NCI-H226 (cell line): Measurements from ENCODE around the gene MFAP2.
"Not testable (repeated sequence)": the region's sequence is repeated elsewhere in the genome, so short reads cannot be mapped to it uniquely, and the experiment has no call there.

Experiments used
- DNase-seq: peaks from one replicate; pipeline ENCODE4 v3.0.0-alpha.2; 2015

MFAP2 gene

DNA sequence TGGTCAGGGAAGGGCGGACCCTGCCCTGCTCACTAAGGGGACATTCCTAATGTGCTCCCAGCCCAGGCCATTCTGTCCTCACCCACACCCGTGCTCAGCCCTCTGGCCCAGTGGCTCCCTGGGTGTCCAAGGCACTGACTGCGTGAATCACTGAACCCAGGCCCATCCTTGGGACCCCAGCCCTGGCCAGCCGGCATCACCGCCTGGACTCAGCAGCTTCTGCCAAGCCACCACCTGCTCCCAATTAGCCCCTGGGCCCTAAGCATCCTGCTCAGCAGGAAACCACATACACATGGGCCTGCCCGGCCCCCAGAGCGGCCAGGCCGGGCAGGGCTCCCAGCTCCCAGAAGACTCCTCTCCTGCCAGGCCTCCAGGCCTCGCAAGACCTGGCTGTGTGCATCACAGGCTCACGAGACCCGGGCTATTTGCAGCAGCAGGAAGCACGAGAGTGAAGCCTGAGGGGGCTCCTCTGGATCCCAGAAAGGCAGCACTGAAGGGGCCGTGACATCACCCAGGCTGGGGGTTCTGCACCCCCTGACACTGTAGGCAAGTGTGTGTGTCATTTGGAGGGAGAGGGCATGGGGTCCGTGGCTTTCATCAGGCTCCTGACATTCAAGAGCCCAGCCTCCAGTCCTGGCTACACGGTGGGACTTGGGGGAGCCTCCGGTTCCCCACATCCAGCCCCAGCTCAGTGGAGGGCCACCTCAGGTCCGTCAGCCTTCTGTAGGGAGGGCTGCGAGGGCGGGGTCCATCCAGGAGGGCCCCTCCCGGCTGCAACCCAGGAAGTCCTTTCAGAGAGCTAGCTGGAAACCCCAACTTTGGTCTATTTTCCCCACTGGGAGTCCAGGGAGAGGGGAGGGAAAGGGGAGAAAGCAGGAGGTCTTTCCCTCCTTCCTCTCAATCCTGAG lies 1.6 kb downstream of the MFAP2 start:
- no peak for DNase-seq

DNA sequence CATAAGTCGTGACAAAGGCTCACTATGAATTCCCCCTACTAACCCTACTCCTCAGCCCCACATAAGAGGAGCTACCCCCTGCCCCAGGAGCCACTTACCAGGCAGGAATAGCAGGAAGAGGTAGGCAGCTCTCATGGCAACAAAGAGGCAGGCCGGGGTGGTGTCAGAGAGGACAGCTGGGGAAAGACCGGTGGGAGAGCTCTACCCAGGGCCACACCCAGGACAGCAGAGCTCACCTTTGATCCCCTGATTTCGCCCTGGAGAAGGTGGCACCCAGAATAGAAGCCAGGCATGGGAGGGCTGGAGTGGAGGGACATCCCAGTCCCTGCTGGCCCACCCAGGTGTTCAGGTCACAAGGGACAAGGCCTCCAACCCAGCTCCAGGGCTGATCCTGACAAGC lies 2.3 kb downstream of the MFAP2 start:
- no peak for DNase-seq

DNA sequence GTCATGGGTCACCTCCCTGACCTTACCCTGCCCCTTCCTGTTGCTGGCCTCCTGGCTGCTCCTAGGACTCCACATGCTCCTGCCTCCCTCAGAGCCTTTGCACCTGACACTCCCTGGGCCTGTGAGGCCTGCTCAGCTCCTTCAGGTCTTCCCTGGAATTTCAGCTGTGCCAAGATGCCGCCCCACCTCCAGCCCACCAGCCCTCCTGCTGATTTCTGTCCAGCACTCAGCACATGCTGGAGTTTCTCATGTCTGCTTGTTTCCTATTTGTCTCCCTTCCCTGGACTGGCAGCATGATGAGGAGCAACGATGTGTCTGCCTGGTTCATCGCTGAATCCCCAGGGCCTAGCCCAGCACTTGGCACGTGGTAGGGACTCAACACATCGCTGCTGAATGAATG lies 3.0 kb downstream of the MFAP2 start:
- no peak for DNase-seq

DNA sequence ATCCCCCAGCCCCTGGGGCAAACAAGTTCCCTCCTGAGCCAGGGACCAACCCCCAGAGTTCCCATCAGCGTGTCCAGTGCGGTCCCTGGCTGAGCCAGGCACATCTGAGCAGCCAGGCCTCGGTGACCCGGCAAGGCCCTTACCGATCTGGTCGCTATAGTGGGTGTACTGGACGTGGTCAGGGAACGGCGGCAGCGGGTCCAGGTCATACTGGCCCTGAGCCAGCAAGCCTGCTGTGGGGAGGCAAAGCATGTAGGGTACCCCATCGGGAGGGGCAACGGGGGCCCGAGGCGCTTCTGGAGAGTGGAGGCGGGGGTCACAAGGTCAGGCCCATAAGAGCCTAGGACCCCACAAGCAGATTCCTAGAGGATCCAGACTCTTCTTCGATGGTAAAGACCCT lies 3.5 kb downstream of the MFAP2 start:
- no peak for DNase-seq

DNA sequence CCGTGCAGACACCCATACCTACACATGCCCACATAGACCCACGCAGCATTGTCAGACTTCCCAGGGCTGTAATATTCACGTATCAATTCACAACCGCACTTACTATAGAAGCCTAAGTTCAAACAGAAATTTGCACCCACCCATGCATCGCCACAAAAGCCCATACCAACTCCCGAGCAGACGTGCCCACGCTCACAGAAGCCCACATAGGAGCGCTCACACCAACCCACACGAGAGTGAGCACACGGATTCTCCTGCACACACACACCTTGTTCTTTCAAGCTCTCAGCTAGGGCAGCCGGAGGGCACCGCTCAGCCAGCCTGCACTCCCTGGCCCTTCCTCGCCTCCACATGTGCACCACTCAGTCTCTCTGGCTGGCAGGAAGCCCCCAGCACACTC lies 4.6 kb downstream of the MFAP2 start:
- DNase-seq, result no peak

DNA sequence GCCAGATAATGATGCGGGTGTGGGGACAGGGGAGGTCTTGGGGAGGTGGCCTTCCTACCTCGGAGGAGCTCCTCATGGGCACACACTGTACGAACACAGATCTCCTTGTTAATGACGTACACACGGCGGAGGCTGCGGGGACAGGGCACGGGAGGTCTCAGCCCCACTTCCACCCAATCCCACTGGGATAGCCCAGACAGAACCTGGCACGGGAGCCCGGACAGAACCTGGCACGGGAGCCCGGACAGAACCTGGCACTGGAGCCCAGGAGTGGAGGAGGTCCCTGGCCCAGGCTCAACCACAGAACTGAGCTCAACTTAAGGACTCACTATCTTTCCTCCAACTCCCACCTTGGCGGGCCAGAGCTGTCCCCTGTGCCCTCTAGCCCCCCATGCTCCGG lies 5.2 kb downstream of the MFAP2 start:
- DNase-seq, result no peak

DNA sequence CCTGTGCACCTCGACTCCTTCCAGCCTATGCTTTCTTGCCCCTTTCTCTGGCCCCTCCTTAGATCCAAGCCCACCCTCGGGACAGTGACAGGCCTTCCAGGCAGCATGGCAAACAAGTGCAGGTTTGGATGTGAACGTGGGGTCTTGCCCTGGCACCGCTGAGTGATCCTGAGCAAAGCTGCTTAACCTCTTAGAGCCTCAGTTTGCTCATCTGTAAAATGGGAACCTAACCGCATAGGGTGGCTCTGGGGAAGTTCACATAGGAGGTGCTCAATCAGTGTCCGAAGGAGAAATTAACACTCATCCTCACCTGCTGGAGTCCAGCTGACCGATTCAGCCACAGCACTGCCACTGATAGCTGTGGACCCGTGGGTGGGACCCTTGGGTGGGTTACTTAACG lies 7.2 kb downstream of the MFAP2 start:
- no peak for DNase-seq

DNA sequence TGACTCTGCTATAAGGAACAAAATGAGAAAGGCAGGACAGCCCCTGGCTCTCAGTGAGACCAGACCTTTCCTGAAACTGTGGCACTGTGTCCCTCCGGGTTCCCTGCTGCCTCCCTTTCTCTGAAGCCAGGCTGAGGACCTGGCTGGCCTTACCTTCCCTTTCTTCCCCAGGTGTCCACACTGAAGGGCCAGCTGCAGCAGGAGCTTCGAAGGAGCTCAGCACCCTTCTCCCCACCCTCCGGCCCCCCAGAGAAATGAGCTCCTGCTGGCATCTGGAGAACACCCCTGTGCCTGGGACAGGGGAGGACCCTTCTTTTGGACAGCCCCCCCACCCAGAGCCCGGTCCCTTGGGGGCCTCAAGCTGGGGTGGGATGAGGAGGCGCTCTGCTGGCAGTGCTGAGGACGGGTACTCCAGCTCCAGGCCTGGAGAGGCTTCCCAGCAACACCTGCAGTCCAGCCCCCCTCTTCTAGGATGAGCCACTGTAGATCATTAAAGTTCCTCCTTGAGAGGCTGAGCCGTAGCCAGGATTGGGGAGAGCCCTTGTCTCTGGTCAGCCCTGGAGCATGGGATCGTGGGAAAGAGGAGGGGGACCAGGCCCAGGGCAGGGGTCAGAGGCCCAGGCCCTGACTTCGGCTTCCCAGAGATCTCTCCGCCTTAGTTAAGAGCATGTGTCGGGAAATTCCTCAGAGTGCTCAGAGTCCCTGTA lies 8.1 kb downstream of the MFAP2 start:
- no peak for DNase-seq

DNA sequence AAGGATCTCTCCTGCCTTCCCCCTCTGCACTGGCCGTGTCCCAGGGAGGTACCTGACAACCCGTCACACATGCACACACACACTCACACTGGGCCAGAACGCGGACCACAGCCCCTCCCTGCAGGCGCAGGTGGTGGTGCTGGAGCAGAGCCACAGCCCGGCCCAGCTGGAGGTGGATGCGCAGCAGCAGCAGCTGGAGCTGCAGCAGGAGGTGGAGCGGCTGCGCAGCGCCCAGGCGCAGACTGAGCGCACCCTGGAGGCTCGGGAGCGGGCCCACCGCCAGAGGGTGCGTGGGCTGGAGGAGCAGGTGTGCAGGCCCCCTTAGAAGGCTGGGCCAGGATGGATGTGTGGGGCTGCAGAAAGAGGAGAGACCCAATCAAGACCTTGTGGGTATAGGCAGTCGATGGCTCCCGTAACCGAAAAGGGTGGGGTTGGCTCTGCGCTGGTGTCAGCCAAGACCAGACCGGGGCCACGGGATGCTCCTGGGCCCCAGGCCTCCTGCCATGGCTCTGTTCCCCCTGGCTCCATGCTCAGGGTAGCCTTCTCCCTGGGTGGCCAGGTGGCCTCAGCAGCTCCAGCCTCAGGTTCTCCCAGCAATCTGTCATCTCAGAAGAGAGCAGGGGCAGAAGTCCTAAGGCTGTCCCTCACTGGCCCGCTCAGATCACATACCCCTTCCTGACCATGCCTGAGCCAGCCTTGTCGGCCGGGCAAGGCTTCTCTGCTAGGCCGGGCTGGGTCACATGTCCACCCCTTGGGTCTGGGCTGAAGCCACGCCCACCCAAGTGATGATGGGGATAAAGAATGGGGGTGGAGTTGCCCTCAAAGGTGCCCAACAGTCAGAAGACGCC lies 8.9 kb downstream of the MFAP2 start:
- no peak for DNase-seq

DNA sequence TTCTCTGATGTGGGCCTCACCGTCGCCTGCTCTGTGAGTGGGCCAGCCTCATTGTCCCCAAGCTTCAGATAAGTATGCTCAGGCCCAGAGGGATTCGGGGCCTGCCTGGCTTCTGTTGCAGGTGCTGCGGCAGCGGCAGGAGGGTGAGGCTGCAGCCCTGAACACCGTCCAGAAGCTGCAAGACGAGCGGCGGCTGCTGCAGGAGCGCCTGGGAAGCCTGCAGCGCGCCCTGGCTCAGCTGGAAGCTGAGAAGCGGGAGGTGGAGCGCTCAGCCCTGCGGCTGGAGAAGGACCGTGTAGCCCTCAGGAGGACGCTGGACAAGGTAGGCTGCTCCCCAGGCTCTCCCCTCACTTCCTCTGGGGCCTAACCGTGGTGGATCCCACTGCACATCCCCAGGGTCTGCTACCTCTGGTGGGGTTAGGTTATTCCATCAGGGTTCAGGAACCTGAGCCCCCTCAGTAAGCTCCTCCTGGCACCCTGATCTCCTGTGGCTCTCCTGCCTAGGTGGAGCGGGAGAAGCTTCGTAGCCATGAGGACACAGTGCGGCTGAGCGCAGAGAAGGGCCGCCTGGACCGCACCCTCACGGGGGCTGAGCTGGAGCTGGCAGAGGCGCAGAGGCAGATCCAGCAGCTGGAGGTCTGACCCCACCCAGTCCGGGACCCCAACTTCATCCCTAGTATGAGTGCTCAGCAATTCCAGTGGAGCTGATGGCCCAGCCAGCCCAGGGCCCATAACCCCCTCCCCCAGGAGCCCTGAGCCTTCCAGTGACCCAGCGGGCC lies 10.1 kb downstream of the MFAP2 start:
- DNase-seq, result no peak

DNA sequence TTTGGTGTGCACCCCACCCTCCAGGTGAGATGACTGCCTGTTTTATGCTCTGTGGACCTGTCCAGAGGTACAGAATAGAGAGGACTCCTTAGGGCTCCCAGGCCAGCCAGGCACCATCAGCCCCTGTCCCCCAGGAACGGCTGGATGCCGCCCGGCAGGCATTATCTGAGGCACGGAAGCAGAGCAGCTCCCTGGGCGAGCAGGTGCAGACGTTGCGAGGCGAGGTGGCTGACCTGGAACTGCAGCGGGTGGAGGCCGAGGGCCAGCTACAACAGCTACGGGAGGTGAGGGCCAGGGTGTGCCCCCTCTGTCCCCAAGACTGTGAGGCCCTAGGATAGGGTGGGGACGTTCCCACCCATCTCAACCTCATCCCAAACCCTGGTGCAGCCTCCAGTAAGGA lies 10.8 kb downstream of the MFAP2 start:
- no peak for DNase-seq

DNA sequence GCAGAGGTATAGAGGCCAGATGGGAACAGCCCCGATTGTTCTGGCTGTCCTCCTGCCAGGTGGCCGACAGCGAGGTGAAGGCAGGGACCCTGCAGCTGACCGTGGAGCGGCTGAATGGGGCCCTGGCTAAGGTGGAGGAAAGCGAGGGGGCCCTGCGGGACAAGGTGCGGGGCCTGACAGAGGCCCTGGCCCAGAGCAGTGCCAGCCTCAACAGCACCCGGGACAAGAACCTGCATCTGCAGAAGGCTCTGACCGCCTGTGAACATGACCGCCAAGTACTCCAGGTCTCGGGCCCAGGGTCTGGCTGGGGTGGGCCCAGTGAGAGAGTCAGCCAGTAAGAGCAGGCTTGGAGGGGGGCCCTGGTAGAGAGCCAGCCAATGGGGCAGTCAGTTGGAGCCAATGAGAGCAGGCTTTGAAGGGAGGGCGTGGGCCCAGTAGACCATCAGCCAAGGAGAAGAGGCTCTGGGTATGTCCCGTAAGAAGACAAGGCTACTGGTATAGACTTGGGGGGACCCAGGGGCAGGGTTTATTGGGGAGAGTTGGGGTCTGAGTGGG lies 11.3 kb downstream of the MFAP2 start:
- no peak for DNase-seq

DNA sequence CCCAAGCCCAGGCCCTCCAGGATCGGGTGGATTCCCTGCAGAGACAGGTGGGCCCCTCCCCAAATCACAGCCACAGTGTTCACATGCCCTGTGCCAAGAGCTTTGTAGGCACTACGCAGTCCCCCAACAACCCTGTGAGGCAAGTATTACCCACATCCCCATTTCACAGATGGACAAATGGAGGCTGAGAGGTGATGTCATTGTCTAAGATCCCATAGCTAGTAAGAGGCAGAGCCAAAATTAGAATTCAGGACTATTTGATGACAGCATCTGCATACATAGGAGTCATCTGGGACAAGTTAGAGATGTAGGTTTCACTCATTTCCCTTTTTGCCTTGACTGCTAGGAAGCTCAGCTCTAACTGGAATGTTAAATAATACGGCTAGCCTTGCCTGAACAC lies 12.0 kb downstream of the MFAP2 start:
- no peak for DNase-seq

DNA sequence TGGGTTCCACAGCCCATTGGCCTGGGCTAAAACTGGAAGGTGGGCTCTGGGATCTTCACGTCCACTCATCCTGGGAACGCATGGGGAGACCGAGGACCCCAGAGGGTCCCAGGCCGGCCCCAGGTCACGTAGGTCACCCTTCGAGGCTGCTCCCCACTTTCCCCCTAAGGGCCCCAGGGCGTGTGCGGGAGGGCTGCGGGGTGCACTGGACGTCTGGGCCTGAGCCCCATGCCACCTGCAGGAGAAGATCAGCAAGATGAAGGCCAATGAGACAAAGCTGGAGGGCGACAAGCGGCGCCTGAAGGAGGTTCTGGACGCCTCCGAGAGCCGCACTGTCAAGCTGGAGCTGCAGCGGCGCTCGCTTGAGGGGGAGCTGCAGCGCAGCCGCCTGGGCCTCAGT lies 12.5 kb downstream of the MFAP2 start:
- no peak for DNase-seq

DNA sequence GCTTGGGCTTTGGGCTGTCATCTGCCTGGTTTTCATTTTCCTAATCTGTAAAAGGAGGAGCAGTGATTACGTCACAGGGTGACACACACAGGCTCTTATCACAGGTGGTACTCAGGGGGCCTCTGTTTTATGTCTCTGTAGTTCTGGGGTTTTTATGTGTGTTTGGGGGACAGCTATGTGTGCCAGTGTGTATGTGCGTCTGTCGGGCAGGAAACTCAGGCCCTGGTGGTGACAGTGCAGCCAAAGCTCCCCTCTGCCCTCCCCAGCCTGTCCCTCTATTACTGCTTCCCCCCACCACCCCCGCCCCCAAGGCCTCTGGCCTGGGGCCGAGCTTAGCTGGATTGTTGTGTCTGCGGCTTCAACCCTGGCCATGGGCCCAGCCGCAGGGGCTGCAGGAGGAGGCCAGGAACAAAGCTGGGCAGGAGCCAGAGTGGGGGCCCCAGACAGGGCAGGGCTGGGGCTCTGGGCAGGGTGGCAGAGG lies 13.3 kb downstream of the MFAP2 start:
- no peak for DNase-seq

DNA sequence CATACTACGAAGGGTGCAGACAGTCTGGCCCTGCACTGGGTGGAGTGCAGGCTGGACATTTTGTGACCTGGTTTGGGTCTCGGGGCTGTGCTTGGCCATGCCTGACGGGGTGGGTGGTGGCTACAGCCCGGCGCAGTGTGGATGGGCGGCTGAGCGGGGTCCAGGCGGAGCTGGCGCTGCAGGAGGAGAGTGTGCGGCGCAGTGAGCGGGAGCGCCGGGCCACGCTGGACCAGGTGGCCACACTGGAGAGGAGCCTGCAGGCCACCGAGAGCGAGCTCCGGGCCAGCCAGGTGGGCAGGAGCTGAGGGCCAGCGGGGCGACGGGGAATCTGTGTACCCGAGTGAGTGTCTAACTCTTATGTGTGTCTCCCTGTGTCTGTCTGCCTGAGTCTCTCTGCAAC lies 14.1 kb downstream of the MFAP2 start:
- no peak for DNase-seq

DNA sequence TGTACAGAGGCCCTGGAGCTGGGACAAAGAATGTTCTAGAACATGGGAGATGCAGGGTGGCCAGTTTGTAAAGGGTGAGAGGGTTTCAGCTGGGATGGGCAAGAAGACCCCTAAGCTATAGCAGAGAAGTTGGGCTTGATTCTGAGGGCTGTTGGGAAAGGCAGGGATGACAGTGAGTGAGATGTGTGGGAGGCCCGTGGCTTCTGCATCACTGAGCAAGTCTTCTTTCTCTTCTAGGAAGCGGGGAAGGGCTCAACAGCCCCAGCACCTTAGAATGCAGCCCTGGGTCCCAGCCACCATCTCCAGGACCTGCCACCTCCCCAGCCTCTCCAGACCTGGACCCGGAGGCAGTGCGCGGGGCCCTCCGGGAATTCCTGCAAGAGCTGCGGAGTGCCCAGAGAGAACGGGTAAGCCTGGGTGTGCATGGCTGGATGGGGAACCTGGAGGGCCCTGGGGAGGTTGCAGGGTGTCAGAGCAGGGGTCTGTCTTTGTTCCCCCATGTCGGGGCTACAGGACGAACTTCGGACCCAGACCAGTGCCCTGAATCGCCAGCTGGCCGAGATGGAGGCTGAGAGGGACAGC lies 14.8 kb downstream of the MFAP2 start:
- DNase-seq, result no peak

DNA sequence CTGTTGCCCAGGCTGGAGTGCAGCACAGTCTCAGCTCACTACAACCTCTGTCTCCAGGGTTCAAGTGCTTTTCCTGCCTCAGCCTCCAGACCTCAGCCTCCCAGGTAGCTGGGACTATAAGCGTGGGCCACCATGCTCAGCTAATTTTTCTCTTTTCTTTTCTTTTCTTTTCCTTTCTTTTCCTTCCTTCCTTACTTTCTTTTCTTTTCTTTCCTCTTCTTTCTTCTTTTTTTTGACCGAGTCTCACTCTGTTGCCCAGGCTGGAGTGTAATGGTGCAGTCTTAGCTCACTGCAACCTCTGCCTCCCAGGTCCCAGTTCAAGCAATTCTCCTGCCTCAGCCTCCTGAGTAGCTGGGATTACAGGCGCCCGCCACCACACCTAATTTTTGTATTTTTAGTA lies 16.3 kb downstream of the MFAP2 start:
- DNase-seq, result not testable (repeated sequence)

DNA sequence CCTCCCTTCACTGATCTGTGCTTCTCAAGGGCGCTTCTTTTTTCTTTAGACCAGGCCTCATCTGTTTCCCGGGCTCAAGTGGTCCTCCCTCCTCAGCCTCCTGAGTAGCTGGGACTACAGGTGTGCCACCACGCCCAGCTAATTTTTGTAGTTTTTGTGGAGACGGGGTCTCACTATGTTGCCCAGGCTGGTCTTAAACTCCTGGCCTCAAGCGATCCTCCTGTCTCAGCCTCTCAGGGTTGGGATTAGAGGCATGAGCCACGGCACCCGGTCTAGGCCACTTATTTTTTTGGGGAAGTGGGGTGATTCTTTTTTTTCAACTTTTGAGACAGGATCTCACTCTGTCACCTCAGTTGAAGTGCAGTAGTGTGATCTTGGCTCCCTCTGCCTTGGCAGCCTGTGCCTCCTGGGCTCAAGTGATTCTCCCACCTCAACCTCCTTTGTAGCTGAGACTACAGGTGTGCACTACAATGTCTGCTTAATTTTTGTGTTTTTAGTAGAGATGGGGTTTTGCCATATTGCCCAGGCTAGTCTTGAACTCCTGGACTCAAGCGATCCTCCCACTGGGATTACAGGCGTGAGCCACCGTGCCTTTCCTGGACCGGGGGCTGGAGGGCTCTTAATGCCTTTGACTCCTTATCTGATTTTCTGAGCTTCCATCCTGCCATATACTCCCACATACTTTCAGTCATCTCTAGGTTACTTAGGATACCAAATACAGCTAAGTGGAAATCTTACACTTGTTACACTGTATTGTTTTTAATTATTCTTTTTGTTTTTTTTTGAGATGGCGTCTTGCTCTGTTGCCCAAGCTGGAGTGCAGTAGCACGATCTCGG lies 18.9 kb downstream of the MFAP2 start:
- no peak for DNase-seq

DNA sequence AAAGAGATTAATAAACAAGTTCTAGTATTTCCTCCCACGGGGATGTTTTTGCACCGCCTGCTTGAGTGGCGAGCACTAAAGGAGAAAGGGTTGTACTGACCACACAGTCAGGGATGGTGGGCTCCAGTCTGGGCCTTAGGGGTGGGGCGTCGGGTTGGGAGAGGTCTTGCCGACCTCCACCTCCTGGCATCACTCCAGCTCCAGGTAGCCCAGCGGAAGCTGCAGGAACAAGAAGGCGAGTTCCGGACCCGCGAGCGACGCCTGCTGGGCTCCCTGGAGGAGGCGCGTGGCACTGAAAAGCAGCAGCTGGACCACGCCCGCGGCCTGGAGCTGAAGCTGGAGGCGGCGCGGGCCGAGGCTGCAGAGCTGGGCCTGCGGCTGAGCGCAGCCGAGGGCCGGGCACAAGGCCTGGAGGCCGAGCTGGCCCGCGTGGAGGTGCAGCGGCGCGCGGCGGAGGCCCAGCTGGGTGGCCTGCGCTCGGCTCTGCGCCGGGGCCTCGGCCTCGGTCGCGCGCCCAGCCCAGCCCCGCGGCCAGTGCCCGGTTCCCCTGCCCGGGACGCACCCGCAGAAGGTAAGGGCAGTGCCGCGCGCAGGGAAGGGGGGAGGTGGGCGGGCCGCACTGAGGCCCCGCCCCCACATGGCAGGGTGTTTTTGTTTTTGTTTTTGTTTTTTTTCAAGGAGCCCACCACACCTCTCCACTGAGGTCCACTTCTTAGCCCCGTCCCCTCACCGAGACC lies 19.7 kb downstream of the MFAP2 start:
- DNase-seq, result peak; percentile 81
